NCI-H524 treated with DMSO at 0.1 percent for 48 hours (cell line): ENCODE data around the gene MID1IP1.

ENCODE experiments used
- DNase-seq: peaks from one replicate; lab custom pipeline; 2025; lab: John Stamatoyannopoulos, UW

MID1IP1 gene

GRCh38 chrX:38816155-38816554, 14.9 kb downstream of the MID1IP1 start:
- no peak for DNase-seq

- no peak for DNase-seq
These were observed 15.9 kb downstream of the MID1IP1 start for GRCh38 chrX:38817004-38817703.

- DNase-seq = no peak
These were observed 17.9 kb downstream of the MID1IP1 start for GRCh38 chrX:38819163-38819562.

- no peak for DNase-seq
These were observed 18.4 kb downstream of the MID1IP1 start for GRCh38 chrX:38819709-38820108.

- DNase-seq = no peak
These were observed 19.5 kb downstream of the MID1IP1 start for GRCh38 chrX:38820751-38821150.

- no peak for DNase-seq
These were observed 22.9 kb downstream of the MID1IP1 start for GRCh38 chrX:38824176-38824575.

GRCh38 chrX:38831949-38832348, 30.7 kb downstream of the MID1IP1 start:
- DNase-seq = no peak

GRCh38 chrX:38837389-38837788, 36.1 kb downstream of the MID1IP1 start:
- DNase-seq = no peak

GRCh38 chrX:38839277-38839676, 38.0 kb downstream of the MID1IP1 start:
- no peak for DNase-seq

GRCh38 chrX:38839944-38840343, 38.7 kb downstream of the MID1IP1 start:
- no peak for DNase-seq

GRCh38 chrX:38841750-38842149, 40.5 kb downstream of the MID1IP1 start:
- DNase-seq = no peak

- DNase-seq = no peak
These were observed 44.2 kb downstream of the MID1IP1 start for GRCh38 chrX:38845426-38845825.

GRCh38 chrX:38847206-38847902, 46.1 kb downstream of the MID1IP1 start:
- no peak for DNase-seq

GRCh38 chrX:38847903-38848230, 46.6 kb downstream of the MID1IP1 start:
- no peak for DNase-seq

GRCh38 chrX:38848671-38849455, 47.6 kb downstream of the MID1IP1 start:
- DNase-seq = no peak

- no peak for DNase-seq
These were observed 49.7 kb downstream of the MID1IP1 start for GRCh38 chrX:38850807-38851544.

GRCh38 chrX:38854305-38854704, 53.0 kb downstream of the MID1IP1 start:
- no peak for DNase-seq
